K562 (cell line): ENCODE measurements around the gene C1QC.

ENCODE experiments used
- CBFB ChIP-seq: sonication (generic); formaldehyde crosslinking; IDR thresholded peaks from 2 replicates; pipeline ENCODE4 v1.4.0; 2020; ENCODE audit warnings: mild to moderate bottlenecking, missing genetic modification reagents
- NR2C1 ChIP-seq, 2 experiments: fragments of 450-650 bp; IDR thresholded peaks; 2 replicates each; pipeline ENCODE4 v1.6.1; 2017; ENCODE audit warnings: mild to moderate bottlenecking in 2 of 2, antibody characterized with exemption in 1 of 2, inconsistent platforms in 1 of 2, missing compliant biosample characterization in 1 of 2, missing genetic modification characterization in 1 of 2

DNA sequence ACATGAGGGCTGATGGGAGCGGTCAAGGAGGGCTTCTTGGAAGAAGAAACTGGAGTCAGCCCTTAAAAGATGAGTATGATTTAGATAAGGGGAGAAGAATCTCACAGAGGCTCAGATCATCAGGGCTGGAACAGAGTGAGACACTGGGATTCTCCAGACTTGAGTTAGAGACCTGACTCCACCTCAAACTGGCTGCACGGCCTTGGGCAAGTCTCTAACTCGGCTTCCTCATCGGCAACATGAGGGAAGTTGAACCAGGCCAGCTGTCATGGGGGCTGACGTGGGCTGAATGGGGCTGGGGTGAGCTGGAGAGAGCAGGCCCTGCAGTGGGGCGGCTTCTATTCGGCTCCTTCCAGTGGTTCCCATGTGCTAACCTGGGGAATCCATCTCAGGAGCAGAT, 2.5 kb downstream of the C1QC start:
- TF ChIP-seq NR2C1 (IDR thresholded peaks at IDR 0.05) (no peak), NR2C1 (tag; IDR thresholded peaks at IDR 0.05) (no peak), CBFB (CRISPR knock-in tag) (no peak)
